DMS153 (cell line): ENCODE results near the gene PIGU.
"Not testable (repeated sequence)": the region's sequence is repeated elsewhere in the genome, so short reads cannot be mapped to it uniquely, and the experiment has no call there.

Experiments used
- DNase-seq: peaks from one replicate; lab custom pipeline; 2025; lab: John Stamatoyannopoulos, UW

PIGU gene

GRCh38 chr20:34661811-34662210, 15.1 kb downstream of the PIGU start:
- DNase-seq, result not testable (repeated sequence)

- DNase-seq, result not testable (repeated sequence)
These were observed 18.2 kb downstream of the PIGU start for GRCh38 chr20:34658654-34659053.

GRCh38 chr20:34654207-34654744, 22.6 kb downstream of the PIGU start:
- no peak for DNase-seq

GRCh38 chr20:34651200-34651599, 25.7 kb downstream of the PIGU start:
- no peak for DNase-seq

GRCh38 chr20:34647737-34648136, 29.2 kb downstream of the PIGU start:
- DNase-seq, result no peak

GRCh38 chr20:34644951-34645350, 31.9 kb downstream of the PIGU start:
- no peak for DNase-seq

- no peak for DNase-seq
These were observed 32.5 kb downstream of the PIGU start for GRCh38 chr20:34644345-34644744.

- DNase-seq, result no peak
These were observed 33.0 kb downstream of the PIGU start for GRCh38 chr20:34643928-34644327.

GRCh38 chr20:34642009-34642408, 34.9 kb downstream of the PIGU start:
- no peak for DNase-seq

GRCh38 chr20:34639755-34640222, 37.1 kb downstream of the PIGU start:
- peak; percentile 91 for DNase-seq

- no peak for DNase-seq
These were observed 38.4 kb downstream of the PIGU start for GRCh38 chr20:34638532-34638931.

GRCh38 chr20:34638039-34638292, 38.9 kb downstream of the PIGU start:
- no peak for DNase-seq

- DNase-seq, result no peak
These were observed 39.5 kb downstream of the PIGU start for GRCh38 chr20:34637245-34638038.

GRCh38 chr20:34636648-34637047, 40.2 kb downstream of the PIGU start:
- DNase-seq, result no peak

GRCh38 chr20:34634392-34634791, 42.5 kb downstream of the PIGU start:
- DNase-seq, result no peak

GRCh38 chr20:34632870-34633452, 43.9 kb downstream of the PIGU start:
- DNase-seq, result no peak

- DNase-seq, result no peak
These were observed 47.0 kb downstream of the PIGU start for GRCh38 chr20:34629904-34630303.

GRCh38 chr20:34629342-34629741, 47.5 kb downstream of the PIGU start:
- no peak for DNase-seq

GRCh38 chr20:34628026-34628425, 48.9 kb downstream of the PIGU start:
- DNase-seq, result no peak

- DNase-seq, result no peak
These were observed 49.4 kb downstream of the PIGU start for GRCh38 chr20:34627458-34627857.

- peak; percentile 3 for DNase-seq
These were observed 49.9 kb downstream of the PIGU start for GRCh38 chr20:34626992-34627391.

GRCh38 chr20:34624629-34625028, 52.3 kb downstream of the PIGU start:
- DNase-seq, result peak; percentile 88

- no peak for DNase-seq
These were observed 54.0 kb downstream of the PIGU start for GRCh38 chr20:34622821-34623451.
